Measurements from ENCODE around the gene ANKS3. TPM values are rescaled to one million over a fixed set of nuclear protein-coding genes. Genes with fewer than 3 reads are reported as not detected.

Gene ANKS3
- total and polyA plus RNA-seq, 10 of the 15 experiments (the other 5 are each of a cell fraction or from before 2014, with no cell fraction given): 0.29 to 14.2 (median 8.5) TPM

DNA sequence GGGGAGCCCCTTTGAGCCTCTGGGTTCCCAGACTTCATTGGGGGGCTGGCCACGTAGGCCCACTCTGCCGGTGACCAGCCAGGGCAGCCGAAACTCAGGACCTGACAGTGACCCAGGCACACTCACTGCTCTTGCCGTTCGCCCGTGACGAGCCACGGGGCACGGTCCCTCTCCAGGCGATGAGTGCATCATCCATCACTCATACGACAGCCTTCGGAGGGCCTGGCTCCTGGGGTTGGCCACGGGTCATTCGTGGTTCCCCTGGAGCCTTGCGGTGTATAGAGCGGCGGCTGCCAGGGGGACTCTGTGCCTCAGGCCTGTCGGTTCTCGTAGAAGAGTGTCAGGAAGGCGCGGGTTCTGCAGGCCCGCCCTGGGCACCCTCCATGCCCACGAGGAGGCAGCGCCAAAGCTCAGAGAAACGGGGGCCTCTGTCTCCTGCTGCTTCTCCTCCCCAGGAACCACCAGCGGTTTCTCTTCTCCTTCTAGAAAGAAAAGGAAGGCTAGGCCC, 51.9 kb downstream of the ANKS3 start:
- CTCF ChIA-PET: no interaction called here
- Histone ChIP-seq H3K9me3 (replicated peaks; ENCODE audit: control insufficient read depth, insufficient read depth, low read length) (no peaks in the 10 kb centered on the region), H3K4me2 (ENCODE audit: control insufficient read depth, insufficient read depth) (no peak overlapping the region), H3K27me3 (replicated peaks in 1 of 2; ENCODE audit: control insufficient read depth in 2 of 2, insufficient read depth in 2 of 2, low read length in 1 of 2) (no peaks in the 10 kb centered on the region), H3K79me2 (ENCODE audit: control insufficient read depth, insufficient read depth, low read length) (no peaks in the 10 kb centered on the region), H3K27ac (ENCODE audit: control insufficient read depth, insufficient read depth) (no peak overlapping the region), H4K20me1 (ENCODE audit: control insufficient read depth, insufficient read depth) (no peaks in the 10 kb centered on the region; the same call in 1 of the 2 replicates), H3K4me1 (ENCODE audit: control insufficient read depth, insufficient read depth, low read length) (no peaks in the 10 kb centered on the region), H3K4me3 (no peak overlapping the region), H3K9ac (ENCODE audit: control insufficient read depth, insufficient read depth, low read length) (no peak overlapping the region), H3K36me3 (ENCODE audit: control insufficient read depth in 2 of 2, insufficient read depth in 2 of 2, low read length in 1 of 2) (peaks cover 0 to 29% of the 10 kb centered on the region in 2 experiments), H2AFZ (ENCODE audit: control insufficient read depth, low read depth, low read length) (no peak overlapping the region)
- TF ChIP-seq SMARCA5 (IDR thresholded peaks at IDR 0.05) (no peak), TCF3 (IDR thresholded peaks at IDR 0.05; ENCODE audit: borderline replicate concordance, insufficient read depth, low read depth, low read length) (peak; percentile 63; the same call in 1 of the 2 replicates), TCF7 (IDR thresholded peaks at IDR 0.05; ENCODE audit: borderline replicate concordance) (no peak), STAT3 (IDR thresholded peaks at IDR 0.05; ENCODE audit: low read depth, low read length) (no peak)
- TF ChIP-seq, protein P1, sequence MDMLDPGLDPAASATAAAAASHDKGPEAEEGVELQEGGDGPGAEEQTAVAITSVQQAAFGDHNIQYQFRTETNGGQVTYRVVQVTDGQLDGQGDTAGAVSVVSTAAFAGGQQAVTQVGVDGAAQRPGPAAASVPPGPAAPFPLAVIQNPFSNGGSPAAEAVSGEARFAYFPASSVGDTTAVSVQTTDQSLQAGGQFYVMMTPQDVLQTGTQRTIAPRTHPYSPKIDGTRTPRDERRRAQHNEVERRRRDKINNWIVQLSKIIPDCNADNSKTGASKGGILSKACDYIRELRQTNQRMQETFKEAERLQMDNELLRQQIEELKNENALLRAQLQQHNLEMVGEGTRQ (IDR thresholded peaks at IDR 0.05; ENCODE audit: borderline replicate concordance, low read depth, low read length): no peak
- TF ChIP-seq, protein P2, sequence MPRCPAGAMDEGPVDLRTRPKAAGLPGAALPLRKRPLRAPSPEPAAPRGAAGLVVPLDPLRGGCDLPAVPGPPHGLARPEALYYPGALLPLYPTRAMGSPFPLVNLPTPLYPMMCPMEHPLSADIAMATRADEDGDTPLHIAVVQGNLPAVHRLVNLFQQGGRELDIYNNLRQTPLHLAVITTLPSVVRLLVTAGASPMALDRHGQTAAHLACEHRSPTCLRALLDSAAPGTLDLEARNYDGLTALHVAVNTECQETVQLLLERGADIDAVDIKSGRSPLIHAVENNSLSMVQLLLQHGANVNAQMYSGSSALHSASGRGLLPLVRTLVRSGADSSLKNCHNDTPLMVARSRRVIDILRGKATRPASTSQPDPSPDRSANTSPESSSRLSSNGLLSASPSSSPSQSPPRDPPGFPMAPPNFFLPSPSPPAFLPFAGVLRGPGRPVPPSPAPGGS (IDR thresholded peaks at IDR 0.05; ENCODE audit: borderline replicate concordance, insufficient read depth, low read depth, low read length, poor library complexity, severe bottlenecking): peak; percentile 35
- ATAC-seq (no peak), DNase-seq (ENCODE audit: low read depth, low spot score) (no peak), FAIRE-seq (no peak)
- intact Hi-C loops (cut with micrococcal nuclease; ENCODE audit: unreplicated experiment) (no loop called here), in situ Hi-C loops (cut with MboI) (no loop called here)
- SMC1A ChIA-PET (ENCODE audit: uncharacterized antibody, unreplicated experiment): no interaction called here
- RAD21 ChIA-PET (ENCODE audit: unreplicated experiment): no interaction called here
- POLR2A ChIA-PET: no interaction called here
- WGBS (ENCODE audit: insufficient coverage, insufficient replicate concordance, low lambda C conversion rate, missing lambda C conversion rate): 95% methylated on average over 26 of the region's 26 CpGs
- no TSS peak for BruUV-seq (replicated peaks)
